Endothelial cell of umbilical vein (primary cell): Measurements from ENCODE around the gene FGF19. TPM values are rescaled to one million over a fixed set of nuclear protein-coding genes. Genes with fewer than 3 reads are reported as not detected.

ENCODE experiments used
- BruUV-seq: library from RNA; stranded (reverse); fragments of 400-500 nt; replicated peaks from 2 replicates; lab custom pipeline; 2021; lab: Mats Ljungman, UMichigan
- CTCF ChIA-PET: fragments of 300-600, 350-600 bp; sonication (Branson Sonifier 250); formaldehyde crosslinking; loops from one replicate; lab custom pipeline; 2021; ENCODE audit warnings: antibody characterized with exemption, inconsistent platforms; lab: Charles Lee
- POLR2A ChIA-PET: fragments of 300-600, 350-600 bp; sonication (Branson Sonifier 250); formaldehyde crosslinking; loops from one replicate; lab custom pipeline; 2021; ENCODE audit warnings: antibody characterized with exemption, inconsistent platforms; lab: Charles Lee
- DNase-seq: peaks from one replicate; pipeline ENCODE4 v3.0.0-alpha.2; 2011; ENCODE audit warnings: low read depth, low spot score
- FAIRE-seq: peaks from 2 replicates; lab custom pipeline; 2011; peaks lifted over from hg19 to GRCh38; lab: Jason Lieb, UNC
- H2AFZ ChIP-seq: 2 replicates; pipeline ENCODE4 v1.6.0; 2012; ENCODE audit warnings: low read depth, low read length, control low read depth, inconsistent platforms
- H3K27ac ChIP-seq: 2 replicates; pipeline ENCODE4 v1.5.1; 2011; ENCODE audit warnings: low read depth, mild to moderate bottlenecking, control low read depth, low read length, moderate library complexity; ENCODE audit not compliant: insufficient read depth
- H3K27me3 ChIP-seq, 2 experiments: 2 replicates each; pipeline versions ENCODE4 v1.6.0 to v1.6.1; 2011; ENCODE audit warnings: low read length in 2 of 2, mixed read lengths in 1 of 2; ENCODE audit not compliant: control insufficient read depth in 2 of 2, insufficient read depth in 2 of 2
- H3K36me3 ChIP-seq, 2 experiments: 2 replicates in 1 of 2; 3 replicates in 1 of 2; pipeline ENCODE4 v1.5.1; 2011; ENCODE audit warnings: low read length in 2 of 2, mild to moderate bottlenecking in 1 of 2, moderate library complexity in 1 of 2; ENCODE audit not compliant: control insufficient read depth in 2 of 2, insufficient read depth in 2 of 2; ENCODE audit errors: extremely low read depth in 1 of 2
- H3K4me1 ChIP-seq: 3 replicates; pipeline ENCODE4 v1.5.1; 2011; ENCODE audit warnings: mild to moderate bottlenecking, low read length; ENCODE audit not compliant: control insufficient read depth, insufficient read depth; ENCODE audit errors: extremely low read depth
- H3K4me2 ChIP-seq: 2 replicates; pipeline ENCODE4 v1.6.1; 2011; ENCODE audit warnings: low read length, control low read depth, mixed read lengths; ENCODE audit not compliant: insufficient read depth
- H3K4me3 ChIP-seq, 3 experiments: fragments of 200-600 bp in 1 of 3; sonication (generic), shearing (Covaris generic) in 1 of 3; replicated peaks in 1 of 3; 2 replicates each; pipeline ENCODE4 v1.5.1; 2011 to 2016; ENCODE audit warnings: control low read depth in 3 of 3, low read length in 3 of 3, mild to moderate bottlenecking in 2 of 3, inconsistent platforms in 1 of 3, low read depth in 1 of 3, moderate library complexity in 1 of 3; ENCODE audit not compliant: insufficient read depth in 1 of 3
- H3K79me2 ChIP-seq: 2 replicates; pipeline ENCODE4 v1.6.0; 2012; ENCODE audit warnings: low read length, inconsistent platforms; ENCODE audit not compliant: control insufficient read depth, insufficient read depth
- H3K9ac ChIP-seq: replicated peaks from 2 replicates; pipeline ENCODE3; 2011; ENCODE audit warnings: low read length, control low read depth; ENCODE audit not compliant: insufficient read depth; ENCODE audit errors: extremely low read depth
- H3K9me1 ChIP-seq: replicated peaks from 3 replicates; pipeline ENCODE4 v1.6.0; 2011; ENCODE audit warnings: mild to moderate bottlenecking, low read length; ENCODE audit not compliant: control insufficient read depth, insufficient read depth; ENCODE audit errors: extremely low read depth
- H3K9me3 ChIP-seq: replicated peaks from 2 replicates; pipeline ENCODE4 v1.5.1; 2012; ENCODE audit warnings: low read length, inconsistent platforms; ENCODE audit not compliant: control insufficient read depth, insufficient read depth
- H4K20me1 ChIP-seq: replicated peaks from 2 replicates; pipeline ENCODE3; 2011; ENCODE audit warnings: mild to moderate bottlenecking, low read length; ENCODE audit not compliant: control insufficient read depth, insufficient read depth; ENCODE audit errors: extremely low read depth
- EZH2 ChIP-seq: IDR thresholded peaks from 2 replicates; pipeline ENCODE4 v1.6.1; 2012; ENCODE audit warnings: borderline replicate concordance, low read depth, mild to moderate bottlenecking, moderate library complexity, low read length, inconsistent platforms; ENCODE audit not compliant: severe bottlenecking
- FOS ChIP-seq: IDR thresholded peaks from 2 replicates; pipeline ENCODE4 v1.6.1; 2011; ENCODE audit warnings: mild to moderate bottlenecking, low read length, moderate library complexity, borderline replicate concordance; ENCODE audit not compliant: insufficient read depth
- GATA2 ChIP-seq: IDR thresholded peaks from 2 replicates; pipeline ENCODE4 v1.7.0; 2011; ENCODE audit warnings: low read depth, mild to moderate bottlenecking, moderate library complexity, mixed read lengths, low read length; ENCODE audit not compliant: insufficient read length, insufficient read depth
- JUN ChIP-seq: IDR thresholded peaks from 2 replicates; pipeline ENCODE4 v1.6.1; 2011; ENCODE audit warnings: borderline replicate concordance, low read depth; ENCODE audit not compliant: insufficient read length, insufficient read depth
- MYC ChIP-seq: IDR thresholded peaks from one replicate; pipeline ENCODE4 v1.6.1; 2011; ENCODE audit warnings: mild to moderate bottlenecking, low read depth, low read length
- POLR2A ChIP-seq: IDR thresholded peaks from 2 replicates; pipeline ENCODE4 v1.6.1; 2012; ENCODE audit warnings: low read depth, mild to moderate bottlenecking, control low read depth, low read length
- POLR2AphosphoS5 ChIP-seq: IDR thresholded peaks from 2 replicates; pipeline ENCODE4 v1.6.1; 2012; ENCODE audit warnings: low read depth, mild to moderate bottlenecking, control low read depth, low read length, moderate library complexity; ENCODE audit not compliant: insufficient read depth
- dilution Hi-C: fragments of 300-500 bp; cut with MboI; formaldehyde crosslinking; loops from one replicate; pipeline ENCODE4 v1.15.0; 2019; ENCODE audit warnings: low sequenced_read_pairs; ENCODE audit not compliant: extremely low pct_ligation_motif_present
- intact Hi-C: fragments of 100-400 bp; cut with micrococcal nuclease; formaldehyde crosslinking; loops from one replicate; pipeline ENCODE4 v1.10.0; 2022
- polyA plus RNA-seq, 4 experiments: library from polyadenylated mRNA; depleted of rRNA in 3 of 4; stranded (reverse) in 3 of 4; unstranded in 1 of 4; fragments of >200 nt; gene quantifications; 2 replicates each; pipeline versions ENCODE4 v1.2.1 to v1.2.3, GENCODE V29; 2011 to 2012; ENCODE audit warnings: missing spikeins in 1 of 4
- total RNA-seq: library from RNA; stranded (reverse); gene quantifications from 2 replicates; pipeline ENCODE4 v1.2.3, GENCODE V29; 2021
- TF ChIP-seq, protein P1 (sequence below): IDR thresholded peaks from 2 replicates; pipeline ENCODE4 v1.6.1; 2011; ENCODE audit not compliant: insufficient read depth, insufficient read length
- TF ChIP-seq, protein P2 (sequence below), 2 donors: IDR thresholded peaks; 1 replicate in 1 of 2; 2 replicates in 1 of 2; pipeline ENCODE4 v1.5.1; 2011; ENCODE audit warnings: low read length in 2 of 2, mild to moderate bottlenecking in 2 of 2, moderate library complexity in 2 of 2, control low read depth in 1 of 2, inconsistent platforms in 1 of 2, low read depth in 1 of 2; ENCODE audit not compliant: insufficient read depth in 1 of 2; ENCODE audit errors: extremely low read depth in 1 of 2

The FGF19 gene
- total and polyA plus RNA-seq, 2 donors (not counting 3 experiments of a cell fraction or from before 2014, with no cell fraction given): 0.03 TPM; not detected in 1

DNA sequence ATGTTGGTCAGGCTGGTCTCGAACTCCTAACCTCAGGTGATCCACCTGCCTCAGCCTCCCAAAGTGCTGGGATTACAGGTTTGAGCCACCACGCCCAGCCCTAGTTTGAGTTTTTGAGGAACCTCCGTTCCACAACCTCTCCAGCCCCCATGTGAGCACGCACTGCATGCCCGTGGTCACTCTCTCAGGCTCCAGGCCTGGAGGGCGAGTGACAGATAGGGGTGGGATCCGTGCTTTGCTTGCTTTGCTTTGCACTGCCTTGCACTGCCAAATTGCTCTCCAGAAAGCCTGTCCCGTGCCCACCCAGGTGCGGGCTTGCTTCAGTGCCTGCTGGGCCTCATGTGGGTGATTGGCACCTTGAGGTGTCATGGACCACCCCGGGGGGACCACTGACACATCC is 41.4 kb upstream of the FGF19 start:
- DNase-seq: no peak
- POLR2A ChIA-PET: interaction anchor here (0.7 kb wide), 1 partner anchor 20 kb away, joined by 6 read pairs; no protein-coding TSS in a partner anchor
- FAIRE-seq: no peak
- CTCF ChIA-PET: interaction anchor here (0.7 kb wide), 1 partner anchor 79 kb away, joined by 3 read pairs; no protein-coding TSS in a partner anchor
- peaks cover 5% of the 10 kb centered on the region for H3K4me1 ChIP-seq
- TF ChIP-seq, protein P1, sequence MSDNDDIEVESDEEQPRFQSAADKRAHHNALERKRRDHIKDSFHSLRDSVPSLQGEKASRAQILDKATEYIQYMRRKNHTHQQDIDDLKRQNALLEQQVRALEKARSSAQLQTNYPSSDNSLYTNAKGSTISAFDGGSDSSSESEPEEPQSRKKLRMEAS: no peak
- TF ChIP-seq POLR2A: no peak
- no peak for TF ChIP-seq EZH2
- no peak for TF ChIP-seq GATA2
- TF ChIP-seq POLR2AphosphoS5: no peak
- TF ChIP-seq JUN: no peak
- no peak for TF ChIP-seq MYC
- TF ChIP-seq FOS: no peak
- TF ChIP-seq, protein P2, sequence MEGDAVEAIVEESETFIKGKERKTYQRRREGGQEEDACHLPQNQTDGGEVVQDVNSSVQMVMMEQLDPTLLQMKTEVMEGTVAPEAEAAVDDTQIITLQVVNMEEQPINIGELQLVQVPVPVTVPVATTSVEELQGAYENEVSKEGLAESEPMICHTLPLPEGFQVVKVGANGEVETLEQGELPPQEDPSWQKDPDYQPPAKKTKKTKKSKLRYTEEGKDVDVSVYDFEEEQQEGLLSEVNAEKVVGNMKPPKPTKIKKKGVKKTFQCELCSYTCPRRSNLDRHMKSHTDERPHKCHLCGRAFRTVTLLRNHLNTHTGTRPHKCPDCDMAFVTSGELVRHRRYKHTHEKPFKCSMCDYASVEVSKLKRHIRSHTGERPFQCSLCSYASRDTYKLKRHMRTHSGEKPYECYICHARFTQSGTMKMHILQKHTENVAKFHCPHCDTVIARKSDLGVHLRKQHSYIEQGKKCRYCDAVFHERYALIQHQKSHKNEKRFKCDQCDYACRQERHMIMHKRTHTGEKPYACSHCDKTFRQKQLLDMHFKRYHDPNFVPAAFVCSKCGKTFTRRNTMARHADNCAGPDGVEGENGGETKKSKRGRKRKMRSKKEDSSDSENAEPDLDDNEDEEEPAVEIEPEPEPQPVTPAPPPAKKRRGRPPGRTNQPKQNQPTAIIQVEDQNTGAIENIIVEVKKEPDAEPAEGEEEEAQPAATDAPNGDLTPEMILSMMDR (IDR thresholded peaks at IDR 0.05; ENCODE audit: extremely low read depth in 1 of 2, insufficient read depth in 1 of 2, low read depth in 1 of 2, low read length in 2 of 2): no peak
- H3K9me3 ChIP-seq: no peaks in the 10 kb centered on the region
- H3K79me2 ChIP-seq: no peaks in the 10 kb centered on the region
- intact Hi-C loops (no loop called here), dilution Hi-C loops (no loop called here)
- no peaks in the 10 kb centered on the region for H3K27me3 ChIP-seq
- H3K4me2 ChIP-seq: no peak overlapping the region
- H3K4me3 ChIP-seq: no peak overlapping the region
- H3K36me3 ChIP-seq: no peaks in the 10 kb centered on the region
- H3K27ac ChIP-seq: no peak overlapping the region
- no peak overlapping the region for H2AFZ ChIP-seq
- H3K9me1 ChIP-seq: no peaks in the 10 kb centered on the region
- BruUV-seq: no TSS peak
- no peaks in the 10 kb centered on the region for H4K20me1 ChIP-seq
- no peak overlapping the region for H3K9ac ChIP-seq
